Hepatocyte (in vitro differentiated cells): ENCODE data around the gene ATP6V0D1. TPM values are rescaled to one million over a fixed set of nuclear protein-coding genes. Genes with fewer than 3 reads are reported as not detected.

Experiments used
- DNase-seq: peaks from one replicate; pipeline ENCODE4 v3.0.0-alpha.2; 2016; ENCODE audit warnings: low spot score
- H2AFZ ChIP-seq: fragments of 200-600 bp; sonication (generic); 2 replicates; pipeline ENCODE4 v1.6.0; 2016; ENCODE audit warnings: antibody characterized with exemption, mild to moderate bottlenecking
- H3K27ac ChIP-seq: fragments of 200-600 bp; sonication (generic); 2 replicates; pipeline ENCODE4 v1.5.1; 2016; ENCODE audit warnings: mild to moderate bottlenecking
- H3K27me3 ChIP-seq: fragments of 200-600 bp; sonication (generic); 2 replicates; pipeline ENCODE4 v1.6.1; 2016
- H3K36me3 ChIP-seq: fragments of 200-600 bp; sonication (generic); replicated peaks from 2 replicates; pipeline ENCODE4 v1.5.1; 2016; ENCODE audit warnings: low read depth; ENCODE audit not compliant: insufficient read depth
- H3K4me1 ChIP-seq: fragments of 200-600 bp; sonication (generic); 2 replicates; pipeline ENCODE4 v1.5.1; 2016; ENCODE audit warnings: mild to moderate bottlenecking, moderate library complexity; ENCODE audit not compliant: insufficient read depth
- H3K4me2 ChIP-seq: fragments of 200-600 bp; sonication (generic); 2 replicates; pipeline ENCODE4 v1.6.0; 2016
- H3K4me3 ChIP-seq: fragments of 200-600 bp; sonication (generic); 2 replicates; pipeline ENCODE4 v1.5.1; 2016; ENCODE audit warnings: mild to moderate bottlenecking
- H3K79me2 ChIP-seq: fragments of 200-600 bp; sonication (generic); 2 replicates; pipeline ENCODE4 v1.6.0; 2017; ENCODE audit warnings: mild to moderate bottlenecking
- H3K9me2 ChIP-seq: fragments of 200-600 bp; sonication (generic); replicated peaks from 2 replicates; pipeline ENCODE4 v1.6.0; 2017; ENCODE audit warnings: mild to moderate bottlenecking; ENCODE audit not compliant: insufficient read depth
- H3K9me3 ChIP-seq: fragments of 200-600 bp; sonication (generic); 2 replicates; pipeline ENCODE4 v1.5.1; 2016; ENCODE audit warnings: low read depth, mild to moderate bottlenecking
- H4K20me1 ChIP-seq: fragments of 200-600 bp; sonication (generic); 2 replicates; pipeline ENCODE4 v1.6.0; 2016; ENCODE audit warnings: mild to moderate bottlenecking; ENCODE audit not compliant: insufficient read depth, poor library complexity, severe bottlenecking
- EZH2 ChIP-seq: fragments of 200-600 bp; sonication (generic); IDR thresholded peaks from 2 replicates; pipeline ENCODE4 v1.6.1; 2016; ENCODE audit warnings: antibody characterized with exemption, mild to moderate bottlenecking, borderline replicate concordance
- EZH2phosphoT487 ChIP-seq: fragments of 200-600 bp; sonication (generic); IDR thresholded peaks from one replicate; pipeline ENCODE4 v1.6.1; 2018; ENCODE audit warnings: antibody characterized with exemption, mild to moderate bottlenecking, low read depth, moderate library complexity; ENCODE audit not compliant: unreplicated experiment, severe bottlenecking
- WGBS: methylation state at CpG from one replicate; pipeline ENCODE4 v1.1.6; 2016; ENCODE audit warnings: low lambda C conversion rate; ENCODE audit errors: missing lambda C conversion rate; 5-methylcytosine and 5-hydroxymethylcytosine counted together
- polyA plus RNA-seq: library from polyadenylated mRNA; unstranded; fragments of >200 nt; fragmentation: Nextera tagmentation; extraction: Ambion mirVana; gene quantifications from 2 replicates; pipeline ENCODE4 v1.2.1, GENCODE V29; 2016
- total RNA-seq: library from RNA; depleted of rRNA; stranded (reverse); fragments of >200 nt; gene quantifications from 2 replicates; pipeline ENCODE4 v1.2.3, GENCODE V29; 2014
- TF ChIP-seq, protein P1 (sequence below): fragments of 200-600 bp; sonication (generic); IDR thresholded peaks from 2 replicates; pipeline ENCODE4 v1.5.1; 2016; ENCODE audit warnings: antibody characterized with exemption, mild to moderate bottlenecking; ENCODE audit not compliant: poor library complexity

ATP6V0D1 gene
- total and polyA plus RNA-seq, 2 experiments from 2014 or later: 157 to 223 TPM

DNA sequence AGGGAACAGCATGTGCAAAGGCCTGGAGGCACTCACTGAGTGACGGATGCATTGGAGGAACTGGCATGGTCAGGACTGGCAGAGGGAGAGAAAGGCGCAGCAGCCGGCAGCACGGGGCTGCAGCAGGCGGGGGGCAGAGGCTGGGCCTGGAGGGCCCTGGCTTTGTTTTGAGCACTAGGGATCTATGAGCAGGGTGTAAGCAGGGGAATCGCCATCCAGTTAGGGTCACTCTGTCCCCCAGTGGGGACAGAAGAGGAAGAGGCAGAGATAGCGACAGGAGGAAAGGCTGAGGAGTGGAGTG, 35.9 kb downstream of the ATP6V0D1 start:
- no peak for TF ChIP-seq EZH2
- H3K9me3 ChIP-seq: no peaks in the 10 kb centered on the region
- H3K9me2 ChIP-seq: no peaks in the 10 kb centered on the region
- H4K20me1 ChIP-seq: peaks cover 59% of the 10 kb centered on the region
- no peak overlapping the region for H2AFZ ChIP-seq
- DNase-seq: no peak
- 97% methylated on average over 7 of the region's 7 CpGs for WGBS
- H3K4me1 ChIP-seq: peaks cover 22% of the 10 kb centered on the region
- H3K4me3 ChIP-seq: no peak overlapping the region
- no peak overlapping the region for H3K27ac ChIP-seq
- no peaks in the 10 kb centered on the region for H3K27me3 ChIP-seq
- H3K36me3 ChIP-seq: no peaks in the 10 kb centered on the region
- H3K79me2 ChIP-seq: peaks cover 13% of the 10 kb centered on the region
- H3K4me2 ChIP-seq: no peak overlapping the region

DNA sequence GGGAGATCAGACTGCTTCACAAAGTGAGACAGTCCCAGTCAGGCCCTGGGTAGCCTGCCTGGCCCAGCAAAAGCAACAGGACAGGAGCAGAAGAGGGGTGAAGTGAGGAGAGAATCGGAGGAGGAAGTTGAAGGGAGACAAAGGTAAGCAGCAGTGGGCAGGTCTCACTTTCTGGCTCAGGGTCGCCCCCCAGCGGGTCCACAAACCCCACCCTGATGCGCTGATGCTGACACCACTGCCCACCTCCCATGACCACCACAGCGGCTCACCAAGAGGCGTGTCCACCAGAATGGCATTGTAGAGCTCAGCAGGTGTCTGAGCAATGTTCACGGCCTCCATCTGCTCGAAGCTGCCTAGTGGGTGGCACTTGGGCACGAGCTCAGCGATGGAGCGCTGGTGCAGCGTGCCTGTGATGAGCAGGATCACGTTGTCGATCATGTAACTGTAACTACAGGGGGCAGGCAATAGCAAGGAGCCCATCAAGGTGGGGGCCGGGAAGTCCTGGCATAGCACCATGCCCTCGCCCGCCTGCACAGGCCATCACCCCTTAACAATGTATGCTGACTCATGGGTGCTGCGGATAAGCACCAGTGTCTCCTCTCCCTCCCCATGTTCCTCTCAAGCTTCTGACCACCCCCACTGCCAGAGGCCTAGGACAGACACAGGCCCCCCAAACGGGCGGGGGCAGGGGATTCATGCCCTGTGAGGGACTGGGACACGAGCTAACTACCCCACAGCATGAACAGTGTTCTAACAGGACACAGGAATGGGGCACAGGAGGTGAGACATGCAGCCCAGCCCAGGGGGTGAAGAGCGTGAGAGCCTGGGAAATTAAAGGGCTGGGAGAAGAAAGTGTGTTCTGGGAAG, 36.5 kb downstream of the ATP6V0D1 start:
- Histone ChIP-seq H3K4me2 (no peak overlapping the region), H3K4me1 (peaks cover 22% of the 10 kb centered on the region), H3K79me2 (peaks cover 12% of the 10 kb centered on the region)

DNA sequence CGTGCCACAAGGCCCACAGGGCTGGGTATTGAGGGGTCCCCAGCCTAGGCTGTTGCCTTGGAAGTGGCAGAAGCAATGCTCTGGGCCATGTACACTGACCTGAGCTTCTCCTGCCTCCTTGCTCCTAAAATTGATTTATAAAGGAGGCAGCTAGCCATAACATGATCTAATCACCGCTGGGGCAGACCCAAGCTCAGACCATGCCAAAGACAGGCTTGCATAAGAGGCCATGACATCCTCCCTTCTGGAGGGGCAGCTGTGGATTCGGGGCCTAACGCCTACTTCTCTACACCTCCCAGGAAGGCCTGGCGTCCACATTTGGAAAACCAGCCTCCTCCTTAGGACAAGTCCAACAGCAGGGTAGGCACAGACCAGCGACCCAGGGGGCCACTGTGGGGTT, 37.7 kb downstream of the ATP6V0D1 start:
- no peak for DNase-seq

More for the DNA sequence above, 36.5 kb downstream of the ATP6V0D1 start:
- no peak for DNase-seq
- H2AFZ ChIP-seq: no peak overlapping the region
- TF ChIP-seq, protein P1, sequence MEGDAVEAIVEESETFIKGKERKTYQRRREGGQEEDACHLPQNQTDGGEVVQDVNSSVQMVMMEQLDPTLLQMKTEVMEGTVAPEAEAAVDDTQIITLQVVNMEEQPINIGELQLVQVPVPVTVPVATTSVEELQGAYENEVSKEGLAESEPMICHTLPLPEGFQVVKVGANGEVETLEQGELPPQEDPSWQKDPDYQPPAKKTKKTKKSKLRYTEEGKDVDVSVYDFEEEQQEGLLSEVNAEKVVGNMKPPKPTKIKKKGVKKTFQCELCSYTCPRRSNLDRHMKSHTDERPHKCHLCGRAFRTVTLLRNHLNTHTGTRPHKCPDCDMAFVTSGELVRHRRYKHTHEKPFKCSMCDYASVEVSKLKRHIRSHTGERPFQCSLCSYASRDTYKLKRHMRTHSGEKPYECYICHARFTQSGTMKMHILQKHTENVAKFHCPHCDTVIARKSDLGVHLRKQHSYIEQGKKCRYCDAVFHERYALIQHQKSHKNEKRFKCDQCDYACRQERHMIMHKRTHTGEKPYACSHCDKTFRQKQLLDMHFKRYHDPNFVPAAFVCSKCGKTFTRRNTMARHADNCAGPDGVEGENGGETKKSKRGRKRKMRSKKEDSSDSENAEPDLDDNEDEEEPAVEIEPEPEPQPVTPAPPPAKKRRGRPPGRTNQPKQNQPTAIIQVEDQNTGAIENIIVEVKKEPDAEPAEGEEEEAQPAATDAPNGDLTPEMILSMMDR: no peak
- no peak for TF ChIP-seq EZH2phosphoT487
- TF ChIP-seq EZH2: no peak
- H3K27me3 ChIP-seq: no peaks in the 10 kb centered on the region
- no peaks in the 10 kb centered on the region for H3K9me2 ChIP-seq
- H4K20me1 ChIP-seq: peaks cover 57% of the 10 kb centered on the region
- 89% methylated on average over 22 of the region's 22 CpGs for WGBS
- H3K27ac ChIP-seq: no peak overlapping the region
- no peaks in the 10 kb centered on the region for H3K9me3 ChIP-seq
- H3K36me3 ChIP-seq: no peaks in the 10 kb centered on the region
- H3K4me3 ChIP-seq: no peak overlapping the region

More for the DNA sequence above, 37.7 kb downstream of the ATP6V0D1 start:
- no peaks in the 10 kb centered on the region for H3K9me2 ChIP-seq
- H4K20me1 ChIP-seq: peaks cover 47% of the 10 kb centered on the region
- H3K27me3 ChIP-seq: no peaks in the 10 kb centered on the region
- H2AFZ ChIP-seq: no peak overlapping the region
- TF ChIP-seq EZH2phosphoT487 (no peak), EZH2 (no peak)
- TF ChIP-seq, protein P1: no peak
- no peaks in the 10 kb centered on the region for H3K9me3 ChIP-seq
- no peak overlapping the region for H3K27ac ChIP-seq
- no peak overlapping the region for H3K4me2 ChIP-seq
- 95% methylated on average over 6 of the region's 6 CpGs for WGBS
- peaks cover 22% of the 10 kb centered on the region for H3K4me1 ChIP-seq
- H3K79me2 ChIP-seq: peaks cover 6% of the 10 kb centered on the region
- no peak overlapping the region for H3K4me3 ChIP-seq
- no peaks in the 10 kb centered on the region for H3K36me3 ChIP-seq
